Measurements from ENCODE around the gene SDS. TPM values are rescaled to one million over a fixed set of nuclear protein-coding genes. Genes with fewer than 3 reads are reported as not detected.

The SDS gene
- total and polyA plus RNA-seq, 4 donors = 0.39 to 2.4 (median 0.99) TPM

- peaks cover 14% of the 10 kb centered on the region for H3K4me1 ChIP-seq (ENCODE audit: control insufficient read depth, insufficient read depth, low read length)
- no peaks in the 10 kb centered on the region for H3K9me3 ChIP-seq (ENCODE audit: control insufficient read depth, insufficient read depth, low read length)
- no peaks in the 10 kb centered on the region for H3K36me3 ChIP-seq (ENCODE audit: control insufficient read depth, insufficient read depth, low read length)
- no peak for DNase-seq (ENCODE audit: low read depth in 4 of 6, low spot score in 6 of 6)
- H3K27ac ChIP-seq (ENCODE audit: low read depth, low read length) = no peak overlapping the region
- H3K27me3 ChIP-seq (ENCODE audit: control insufficient read depth, insufficient read depth, low read length) = no peaks in the 10 kb centered on the region
- H3K4me3 ChIP-seq (ENCODE audit: low read depth, low read length) = no peak overlapping the region
- 100% methylated on average over 2 of the region's 2 CpGs for WGBS (ENCODE audit: insufficient coverage)
Observed at GRCh38 chr12:113420996-113421595, 17.4 kb upstream of the SDS start.

- Histone ChIP-seq H3K27me3 (ENCODE audit: control insufficient read depth, insufficient read depth, low read length) (no peaks in the 10 kb centered on the region), H3K4me1 (ENCODE audit: control insufficient read depth, insufficient read depth, low read length) (peaks cover 14% of the 10 kb centered on the region), H3K9me3 (ENCODE audit: control insufficient read depth, insufficient read depth, low read length) (no peaks in the 10 kb centered on the region), H3K27ac (ENCODE audit: low read depth, low read length) (no peak overlapping the region), H3K4me3 (ENCODE audit: low read depth, low read length) (no peak overlapping the region), H3K36me3 (ENCODE audit: control insufficient read depth, insufficient read depth, low read length) (no peaks in the 10 kb centered on the region)
- WGBS (ENCODE audit: insufficient coverage) = 57% methylated on average over 10 of the region's 13 CpGs
- DNase-seq (ENCODE audit: low read depth in 4 of 6, low spot score in 6 of 6) = no peak
Observed at GRCh38 chr12:113418213-113418879, 14.7 kb upstream of the SDS start.

DNA sequence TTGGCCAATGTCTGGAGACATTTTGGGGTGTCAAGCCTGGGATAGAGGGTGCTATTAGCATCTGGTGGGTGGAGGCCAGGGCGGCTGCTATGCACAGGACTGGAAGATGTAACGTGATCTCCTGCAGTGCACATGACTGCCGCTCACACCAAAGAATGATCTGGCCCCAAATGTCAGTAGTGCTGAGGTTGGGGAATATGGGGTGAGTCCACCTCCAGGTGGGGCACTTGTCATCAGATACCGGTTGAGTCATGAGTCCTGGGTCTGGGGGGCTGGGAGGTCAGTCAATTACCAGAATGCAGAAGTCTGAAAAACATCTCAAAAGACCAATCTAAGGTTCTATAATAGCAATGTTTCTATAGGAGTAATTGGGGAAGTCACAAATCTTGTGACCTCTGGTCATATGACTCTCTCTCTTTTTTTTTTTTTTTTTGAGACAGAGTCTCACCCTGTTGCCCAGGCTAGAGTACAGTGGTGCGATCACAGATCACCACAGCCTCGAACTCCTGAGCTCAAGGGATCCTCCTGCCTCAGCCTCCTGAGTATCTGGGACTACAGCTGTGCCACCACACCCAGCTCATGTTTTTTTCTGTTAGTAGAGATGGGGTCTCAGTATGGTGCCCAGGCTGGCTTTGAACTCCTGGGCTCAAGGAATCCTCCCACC lies 12.5 kb upstream of the SDS start:
- Histone ChIP-seq H3K27me3 (ENCODE audit: control insufficient read depth, insufficient read depth, low read length) (no peaks in the 10 kb centered on the region), H3K4me3 (ENCODE audit: low read depth, low read length) (no peak overlapping the region), H3K27ac (ENCODE audit: low read depth, low read length) (no peak overlapping the region), H3K36me3 (ENCODE audit: control insufficient read depth, insufficient read depth, low read length) (no peaks in the 10 kb centered on the region), H3K4me1 (ENCODE audit: control insufficient read depth, insufficient read depth, low read length) (no peaks in the 10 kb centered on the region), H3K9me3 (ENCODE audit: control insufficient read depth, insufficient read depth, low read length) (no peaks in the 10 kb centered on the region)
- DNase-seq (ENCODE audit: low read depth in 4 of 6, low spot score in 6 of 6) = no peak
- WGBS (ENCODE audit: insufficient coverage) = 55% methylated on average over 3 of the region's 6 CpGs

GRCh38 chr12:113414519-113415038 lies 10.9 kb upstream of the SDS start:
- 87% methylated on average over 8 of the region's 9 CpGs for WGBS (ENCODE audit: insufficient coverage)
- Histone ChIP-seq H3K27ac (ENCODE audit: low read depth, low read length) (no peak overlapping the region), H3K4me3 (ENCODE audit: low read depth, low read length) (no peak overlapping the region), H3K27me3 (ENCODE audit: control insufficient read depth, insufficient read depth, low read length) (no peaks in the 10 kb centered on the region), H3K9me3 (ENCODE audit: control insufficient read depth, insufficient read depth, low read length) (no peaks in the 10 kb centered on the region), H3K36me3 (ENCODE audit: control insufficient read depth, insufficient read depth, low read length) (no peaks in the 10 kb centered on the region), H3K4me1 (ENCODE audit: control insufficient read depth, insufficient read depth, low read length) (no peaks in the 10 kb centered on the region)
- no peak for DNase-seq (ENCODE audit: low read depth in 4 of 6, low spot score in 6 of 6)

DNA sequence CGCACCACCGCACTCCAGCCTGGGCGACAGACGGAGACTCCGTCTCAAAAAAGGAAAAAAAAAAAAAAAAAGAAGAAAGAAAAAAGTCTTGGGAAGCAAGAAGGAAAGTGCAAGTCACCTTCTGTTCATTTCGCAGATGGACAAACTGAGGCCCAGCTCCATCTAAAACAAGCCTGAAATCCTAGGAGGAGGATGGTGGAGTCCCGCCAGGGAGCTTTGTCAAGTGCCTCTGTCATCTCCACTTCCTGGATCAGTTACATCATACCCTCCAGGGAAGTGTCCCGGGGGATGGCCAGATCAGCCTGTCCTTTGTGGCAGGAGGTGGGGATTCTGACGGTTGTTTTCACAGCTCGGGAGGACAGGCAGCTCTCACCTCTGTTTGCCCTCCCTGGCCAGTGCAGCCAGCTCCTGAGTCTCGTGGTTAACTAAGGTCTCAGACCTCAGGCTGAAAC lies 9.8 kb upstream of the SDS start:
- H3K27me3 ChIP-seq (ENCODE audit: control insufficient read depth, insufficient read depth, low read length) = no peaks in the 10 kb centered on the region
- no peaks in the 10 kb centered on the region for H3K9me3 ChIP-seq (ENCODE audit: control insufficient read depth, insufficient read depth, low read length)
- DNase-seq (ENCODE audit: low read depth in 4 of 6, low spot score in 6 of 6) = no peak
- WGBS (ENCODE audit: insufficient coverage) = 23% methylated on average over 4 of the region's 11 CpGs
- no peaks in the 10 kb centered on the region for H3K36me3 ChIP-seq (ENCODE audit: control insufficient read depth, insufficient read depth, low read length)
- no peak overlapping the region for H3K4me3 ChIP-seq (ENCODE audit: low read depth, low read length)
- no peaks in the 10 kb centered on the region for H3K4me1 ChIP-seq (ENCODE audit: control insufficient read depth, insufficient read depth, low read length)
- H3K27ac ChIP-seq (ENCODE audit: low read depth, low read length) = no peak overlapping the region

GRCh38 chr12:113409462-113410124 lies 5.9 kb upstream of the SDS start:
- DNase-seq (ENCODE audit: low read depth in 4 of 6, low spot score in 6 of 6) = no peak
- Histone ChIP-seq H3K27ac (ENCODE audit: low read depth, low read length) (no peak overlapping the region), H3K9me3 (ENCODE audit: control insufficient read depth, insufficient read depth, low read length) (no peaks in the 10 kb centered on the region), H3K4me3 (ENCODE audit: low read depth, low read length) (no peak overlapping the region), H3K36me3 (ENCODE audit: control insufficient read depth, insufficient read depth, low read length) (no peaks in the 10 kb centered on the region), H3K4me1 (ENCODE audit: control insufficient read depth, insufficient read depth, low read length) (no peaks in the 10 kb centered on the region), H3K27me3 (ENCODE audit: control insufficient read depth, insufficient read depth, low read length) (no peaks in the 10 kb centered on the region)
- 49% methylated on average over 7 of the region's 9 CpGs for WGBS (ENCODE audit: insufficient coverage)

DNA sequence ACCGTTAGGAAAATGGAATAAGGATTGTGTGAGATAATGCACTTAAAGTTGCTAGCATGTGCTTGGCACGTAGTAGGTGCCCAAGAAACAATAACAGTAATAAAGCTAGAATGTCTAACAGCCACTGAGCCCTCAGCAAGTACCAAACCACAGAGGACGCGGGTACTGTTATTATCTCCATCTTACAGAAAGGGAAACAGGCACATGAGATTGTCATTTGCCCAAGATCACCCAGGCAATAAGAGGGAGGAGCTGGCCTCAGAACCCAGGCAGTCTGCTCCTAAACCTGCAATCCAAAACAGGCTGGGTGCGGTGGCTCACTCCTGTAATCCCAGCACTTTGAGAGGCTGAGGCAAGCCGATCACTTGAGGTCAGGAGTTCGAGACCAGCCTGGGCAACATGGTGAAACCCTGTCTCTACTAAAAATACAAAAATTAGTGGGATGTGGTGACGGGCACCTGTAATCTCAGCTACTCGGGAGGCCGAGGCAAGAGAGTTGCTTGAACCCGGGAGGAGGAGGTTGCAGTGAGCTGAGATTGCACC lies 5.1 kb upstream of the SDS start:
- Histone ChIP-seq H3K36me3 (ENCODE audit: control insufficient read depth, insufficient read depth, low read length) (no peaks in the 10 kb centered on the region), H3K27me3 (ENCODE audit: control insufficient read depth, insufficient read depth, low read length) (no peaks in the 10 kb centered on the region), H3K4me3 (ENCODE audit: low read depth, low read length) (no peak overlapping the region), H3K27ac (ENCODE audit: low read depth, low read length) (no peak overlapping the region), H3K9me3 (ENCODE audit: control insufficient read depth, insufficient read depth, low read length) (no peaks in the 10 kb centered on the region), H3K4me1 (ENCODE audit: control insufficient read depth, insufficient read depth, low read length) (peaks cover under 1% of the 10 kb centered on the region)
- no peak for DNase-seq (ENCODE audit: low read depth in 4 of 6, low spot score in 6 of 6)
- 95% methylated on average over 6 of the region's 11 CpGs for WGBS (ENCODE audit: insufficient coverage)

GRCh38 chr12:113407931-113408600 lies 4.4 kb upstream of the SDS start:
- WGBS (ENCODE audit: insufficient coverage) = 84% methylated on average over 2 of the region's 6 CpGs
- Histone ChIP-seq H3K27ac (ENCODE audit: low read depth, low read length) (no peak overlapping the region), H3K27me3 (ENCODE audit: control insufficient read depth, insufficient read depth, low read length) (no peaks in the 10 kb centered on the region), H3K36me3 (ENCODE audit: control insufficient read depth, insufficient read depth, low read length) (no peaks in the 10 kb centered on the region), H3K4me1 (ENCODE audit: control insufficient read depth, insufficient read depth, low read length) (peaks cover 5% of the 10 kb centered on the region), H3K4me3 (ENCODE audit: low read depth, low read length) (no peak overlapping the region), H3K9me3 (ENCODE audit: control insufficient read depth, insufficient read depth, low read length) (no peaks in the 10 kb centered on the region)
- DNase-seq (ENCODE audit: low read depth in 4 of 6, low spot score in 6 of 6) = no peak

DNA sequence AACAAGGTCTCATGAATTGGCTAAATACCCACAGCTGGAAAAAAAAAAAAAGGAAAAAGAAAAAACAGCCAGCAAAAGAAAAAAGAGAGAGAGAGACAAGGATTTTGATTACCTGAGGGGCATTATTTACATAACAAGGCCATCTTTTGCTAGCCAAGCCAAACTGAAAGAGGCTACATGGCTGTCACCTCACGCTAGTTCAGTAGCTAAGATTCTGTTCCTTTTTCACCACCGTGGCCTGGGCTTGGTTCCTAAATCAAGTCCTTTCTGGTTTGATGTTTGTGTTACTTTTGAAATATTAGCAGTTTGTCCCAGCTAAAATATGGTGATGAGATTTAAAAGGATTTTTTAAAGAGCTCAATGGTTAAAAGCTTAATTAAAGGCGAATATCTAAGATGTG lies 2.0 kb upstream of the SDS start:
- H3K27me3 ChIP-seq (ENCODE audit: control insufficient read depth, insufficient read depth, low read length) = no peaks in the 10 kb centered on the region
- no peaks in the 10 kb centered on the region for H3K9me3 ChIP-seq (ENCODE audit: control insufficient read depth, insufficient read depth, low read length)
- H3K36me3 ChIP-seq (ENCODE audit: control insufficient read depth, insufficient read depth, low read length) = no peaks in the 10 kb centered on the region
- DNase-seq (ENCODE audit: low read depth in 4 of 6, low spot score in 6 of 6) = no peak
- H3K4me1 ChIP-seq (ENCODE audit: control insufficient read depth, insufficient read depth, low read length) = peaks cover 5% of the 10 kb centered on the region
- no peak overlapping the region for H3K4me3 ChIP-seq (ENCODE audit: low read depth, low read length)
- WGBS (ENCODE audit: insufficient coverage) = 75% methylated on average over 2 of the region's 3 CpGs
- no peak overlapping the region for H3K27ac ChIP-seq (ENCODE audit: low read depth, low read length)

Measured in spinal cord (tissue), 10 donors.